PC-9 (cell line): ENCODE measurements around the gene PAX7. TPM values are rescaled to one million over a fixed set of nuclear protein-coding genes. Genes with fewer than 3 reads are reported as not detected.
"Not testable (repeated sequence)": the region's sequence is repeated elsewhere in the genome, so short reads cannot be mapped to it uniquely, and the experiment has no call there.

Experiments
- BruUV-seq: library from RNA; stranded (reverse); fragments of 400-500 nt; replicated peaks from 2 replicates; lab custom pipeline; 2021; lab: Mats Ljungman, UMichigan
- CTCF ChIA-PET: fragments of 300-600 bp; sonication (Branson Sonifier 250); formaldehyde crosslinking; loops from one replicate; lab custom pipeline; 2022; ENCODE audit warnings: antibody characterized with exemption; lab: Charles Lee
- POLR2A ChIA-PET: fragments of 300-600 bp; sonication (Branson Sonifier 250); formaldehyde crosslinking; loops from one replicate; lab custom pipeline; 2022; ENCODE audit warnings: antibody characterized with exemption; ENCODE audit not compliant: unreplicated experiment; lab: Charles Lee
- DNase-seq, 2 experiments: peaks; one replicate each; pipeline versions ENCODE4 v3.0.0 to v3.0.0-alpha.2; 2015 to 2022; ENCODE audit warnings: mixed read lengths in 1 of 2
- H2AFZ ChIP-seq: fragments of 200-600 bp; sonication (generic); 2 replicates; pipeline ENCODE4 v1.8.1; 2017; ENCODE audit warnings: antibody characterized with exemption
- H3F3A ChIP-seq: fragments of 200-600 bp; sonication (generic); 2 replicates; pipeline ENCODE4 v1.8.1; 2017; ENCODE audit warnings: antibody characterized with exemption, mild to moderate bottlenecking, low read depth; ENCODE audit not compliant: insufficient read depth
- H3K27ac ChIP-seq: fragments of 200-600 bp; sonication (generic); 2 replicates; pipeline ENCODE4 v1.6.1; 2016; ENCODE audit warnings: mixed run types
- H3K27me3 ChIP-seq: fragments of 200-600 bp; sonication (generic); 2 replicates; pipeline ENCODE4 v1.6.1; 2016; ENCODE audit warnings: low read depth, mixed run types; ENCODE audit not compliant: insufficient read depth
- H3K36me3 ChIP-seq: fragments of 200-600 bp; sonication (generic); 2 replicates; pipeline ENCODE4 v1.6.1; 2016; ENCODE audit warnings: low read depth, mixed run types
- H3K4me1 ChIP-seq: fragments of 200-600 bp; sonication (generic); replicated peaks from 2 replicates; pipeline ENCODE4 v1.6.1; 2016; ENCODE audit warnings: mixed run types; ENCODE audit not compliant: insufficient read depth
- H3K4me2 ChIP-seq: fragments of 200-600 bp; sonication (generic); 2 replicates; pipeline ENCODE4 v1.6.1; 2017; ENCODE audit warnings: mixed run types
- H3K4me3 ChIP-seq: fragments of 200-600 bp; sonication (generic); 2 replicates; pipeline ENCODE4 v1.6.1; 2016; ENCODE audit warnings: mixed run types
- H3K79me2 ChIP-seq: fragments of 200-600 bp; sonication (generic); 2 replicates; pipeline ENCODE4 v1.6.1; 2017; ENCODE audit warnings: low read depth, mixed run types
- H3K9me2 ChIP-seq: fragments of 200-600 bp; sonication (generic); 2 replicates; pipeline ENCODE4 v1.8.1; 2017; ENCODE audit warnings: mild to moderate bottlenecking; ENCODE audit not compliant: insufficient read depth
- H3K9me3 ChIP-seq: fragments of 200-600 bp; sonication (generic); 2 replicates; pipeline ENCODE4 v1.8.1; 2016; ENCODE audit warnings: low read depth; ENCODE audit not compliant: insufficient read depth
- H4K20me1 ChIP-seq: fragments of 200-600 bp; sonication (generic); 2 replicates; pipeline ENCODE4 v1.8.1; 2017; ENCODE audit not compliant: insufficient read depth
- EZH2 ChIP-seq: fragments of 200-600 bp; sonication (generic); IDR thresholded peaks from 2 replicates; pipeline ENCODE4 v1.8.0; 2017; ENCODE audit warnings: antibody characterized with exemption, low read depth
- intact Hi-C: fragments of 100-400 bp; cut with micrococcal nuclease; formaldehyde crosslinking; loops from one replicate; pipeline ENCODE4 v1.10.0; 2022; ENCODE audit not compliant: unreplicated experiment
- total RNA-seq: library from RNA; stranded (reverse); gene quantifications from 2 replicates; pipeline ENCODE4 v1.2.3, GENCODE V29; 2021
- TF ChIP-seq, protein P1 (sequence below): fragments of 200-600 bp; sonication (generic); conservative IDR thresholded peaks from 2 replicates; pipeline ENCODE4 v1.6.1; 2017; ENCODE audit warnings: mixed run types, antibody characterized with exemption, mild to moderate bottlenecking, moderate library complexity

PAX7 gene
- total RNA-seq, 1 experiment from 2014 or later: not detected

DNA sequence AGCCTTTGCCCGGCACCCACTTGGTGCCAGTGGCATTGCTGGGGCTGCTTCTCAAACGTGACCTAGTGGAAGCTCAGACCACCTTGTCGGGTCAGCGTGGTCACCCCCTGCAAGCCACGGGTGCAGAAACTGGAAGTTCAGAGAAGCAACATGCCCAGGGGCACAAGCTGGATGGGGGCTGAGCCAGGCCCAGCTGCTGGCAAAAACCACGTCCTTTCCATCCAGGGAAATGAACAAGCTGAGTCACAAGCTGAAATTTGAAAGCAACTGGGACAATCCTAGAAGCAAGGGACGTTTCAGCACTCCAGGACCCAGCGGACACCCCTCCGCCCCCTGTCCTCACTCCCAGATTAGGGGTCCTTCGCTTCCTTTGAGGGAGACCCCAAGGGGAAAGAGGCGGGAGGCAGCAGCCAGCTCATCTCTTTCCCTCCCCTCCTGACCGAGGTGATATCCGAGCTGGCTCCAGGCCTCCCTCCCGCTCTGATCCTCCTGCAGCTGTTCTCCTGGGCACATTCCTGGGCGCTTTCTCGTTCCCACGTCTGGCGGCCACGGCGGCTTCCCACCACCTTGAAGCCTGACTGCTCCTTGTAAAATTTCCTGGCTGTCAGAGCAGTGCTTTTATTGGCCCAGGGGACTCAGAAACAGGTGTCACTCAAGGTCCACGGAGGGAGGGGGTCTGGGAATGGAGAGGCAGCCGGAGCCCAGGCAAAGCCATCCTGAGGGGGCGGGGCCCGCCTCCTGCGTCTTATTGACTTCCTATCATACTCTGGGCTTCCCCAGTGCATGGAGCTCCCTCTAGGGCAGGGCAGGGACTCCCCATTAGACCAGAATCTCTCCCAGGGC, 62.8 kb downstream of the PAX7 start:
- H3K4me1 ChIP-seq: no peaks in the 10 kb centered on the region
- no peaks in the 10 kb centered on the region for H3K9me2 ChIP-seq
- CTCF ChIA-PET: interaction anchor here (0.5 kb wide), 1 partner anchor 402 kb away, joined by 4 read pairs; no protein-coding TSS in a partner anchor
- no peaks in the 10 kb centered on the region for H3K79me2 ChIP-seq
- peak overlapping the region; percentile 62 for H3K4me2 ChIP-seq
- H2AFZ ChIP-seq: peak overlapping the region; percentile 22; the same call in 1 of the 2 replicates
- H3K4me3 ChIP-seq: peak overlapping the region; percentile 29; the same call in 1 of the 2 replicates
- H3K9me3 ChIP-seq: no peaks in the 10 kb centered on the region
- peaks cover 36% of the 10 kb centered on the region for H3K27me3 ChIP-seq
- POLR2A ChIA-PET: no interaction called here
- intact Hi-C loops: no loop called here
- no peaks in the 10 kb centered on the region for H3F3A ChIP-seq
- H3K36me3 ChIP-seq: no peaks in the 10 kb centered on the region
- no peak for TF ChIP-seq EZH2
- TF ChIP-seq, protein P1, sequence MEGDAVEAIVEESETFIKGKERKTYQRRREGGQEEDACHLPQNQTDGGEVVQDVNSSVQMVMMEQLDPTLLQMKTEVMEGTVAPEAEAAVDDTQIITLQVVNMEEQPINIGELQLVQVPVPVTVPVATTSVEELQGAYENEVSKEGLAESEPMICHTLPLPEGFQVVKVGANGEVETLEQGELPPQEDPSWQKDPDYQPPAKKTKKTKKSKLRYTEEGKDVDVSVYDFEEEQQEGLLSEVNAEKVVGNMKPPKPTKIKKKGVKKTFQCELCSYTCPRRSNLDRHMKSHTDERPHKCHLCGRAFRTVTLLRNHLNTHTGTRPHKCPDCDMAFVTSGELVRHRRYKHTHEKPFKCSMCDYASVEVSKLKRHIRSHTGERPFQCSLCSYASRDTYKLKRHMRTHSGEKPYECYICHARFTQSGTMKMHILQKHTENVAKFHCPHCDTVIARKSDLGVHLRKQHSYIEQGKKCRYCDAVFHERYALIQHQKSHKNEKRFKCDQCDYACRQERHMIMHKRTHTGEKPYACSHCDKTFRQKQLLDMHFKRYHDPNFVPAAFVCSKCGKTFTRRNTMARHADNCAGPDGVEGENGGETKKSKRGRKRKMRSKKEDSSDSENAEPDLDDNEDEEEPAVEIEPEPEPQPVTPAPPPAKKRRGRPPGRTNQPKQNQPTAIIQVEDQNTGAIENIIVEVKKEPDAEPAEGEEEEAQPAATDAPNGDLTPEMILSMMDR: no peak
- no peak overlapping the region for H3K27ac ChIP-seq
- no TSS peak for BruUV-seq
- no peaks in the 10 kb centered on the region for H4K20me1 ChIP-seq
- no peak for DNase-seq

DNA sequence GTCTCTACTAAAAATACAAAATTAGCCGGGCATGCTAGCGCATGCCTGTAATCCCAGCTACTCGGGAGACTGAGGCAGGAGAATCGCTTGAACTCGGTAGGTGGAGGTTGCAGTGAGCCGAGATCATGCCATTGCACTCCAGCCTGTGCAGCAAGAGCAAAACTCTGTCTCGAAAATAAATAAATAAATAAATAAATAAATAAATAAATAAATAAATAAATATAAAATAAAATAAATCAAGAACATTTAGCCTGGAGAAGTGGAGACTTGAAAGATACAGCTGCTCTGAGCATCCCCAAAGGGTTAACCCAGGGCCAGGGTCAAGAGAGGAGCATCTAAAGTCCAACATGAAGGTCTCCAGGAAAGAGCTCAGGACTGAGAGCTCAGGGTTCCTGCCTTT, 63.6 kb downstream of the PAX7 start:
- peaks cover 43% of the 10 kb centered on the region for H3K27me3 ChIP-seq
- not testable (repeated sequence) for H3K27ac ChIP-seq

DNA sequence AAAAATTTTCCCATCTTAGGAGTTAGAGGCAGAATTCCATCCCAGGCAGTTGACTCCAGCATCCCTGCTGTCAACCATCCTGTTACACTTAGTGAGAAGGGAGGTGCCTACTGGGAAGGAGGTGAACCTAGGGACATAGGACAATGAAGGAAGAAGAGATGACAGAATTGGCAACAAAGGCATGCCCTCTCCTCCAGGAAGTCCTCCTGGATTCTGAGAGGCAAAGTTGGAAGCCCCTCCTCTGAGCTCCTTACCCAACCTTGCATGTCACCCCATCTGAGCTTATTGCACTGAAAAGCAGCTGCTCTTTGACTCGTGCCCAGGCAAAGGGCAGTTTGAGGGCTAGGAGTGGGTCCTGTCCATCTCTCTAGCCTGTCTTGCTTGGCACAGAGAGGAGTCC, 66.9 kb downstream of the PAX7 start:
- Histone ChIP-seq H3K4me2 (no peak overlapping the region), H3K27ac (no peak overlapping the region), H3K9me3 (no peaks in the 10 kb centered on the region), H3K4me1 (no peaks in the 10 kb centered on the region), H3F3A (no peaks in the 10 kb centered on the region), H2AFZ (no peak overlapping the region), H3K4me3 (no peak overlapping the region), H3K9me2 (no peaks in the 10 kb centered on the region), H3K27me3 (peaks cover 46% of the 10 kb centered on the region), H3K36me3 (no peaks in the 10 kb centered on the region), H4K20me1 (no peaks in the 10 kb centered on the region), H3K79me2 (no peaks in the 10 kb centered on the region)
- TF ChIP-seq, protein P1: no peak
- no peak for TF ChIP-seq EZH2
- intact Hi-C loops: no loop called here
- ChIA-PET CTCF (no interaction called here), POLR2A (no interaction called here)
- DNase-seq: no peak
- BruUV-seq: no TSS peak

More for the DNA sequence above, 63.6 kb downstream of the PAX7 start:
- H3K4me1 ChIP-seq, H3K4me3 ChIP-seq, DNase-seq, H3K4me2 ChIP-seq, intact Hi-C loops, H3K36me3 ChIP-seq, H3K79me2 ChIP-seq, BruUV-seq, H3K9me2 ChIP-seq, H3F3A ChIP-seq, H4K20me1 ChIP-seq, H3K9me3 ChIP-seq, H2AFZ ChIP-seq: not testable (repeated sequence)
- ChIA-PET POLR2A (interaction anchor here (0.7 kb wide), 1 partner anchor 411 kb away, joined by 3 read pairs; no protein-coding TSS in a partner anchor), CTCF (interaction anchor here (0.5 kb wide), 1 partner anchor 401 kb away, joined by 4 read pairs; no protein-coding TSS in a partner anchor)
